Measurements from ENCODE around the gene MSL3. TPM values are rescaled to one million over a fixed set of nuclear protein-coding genes. Genes with fewer than 3 reads are reported as not detected.

MSL3 gene
- total RNA-seq: 10 to 100 TPM; 22.6 to 35.9 (median 25.2) TPM

GRCh38 chrX:11757719-11758399 lies at the start of gene MSL3:
MSL3 (plus strand) TSS chrX:11758237; CDS start chrX:11758264, 27 bp downstream.
- TF ChIP-seq, protein P1, sequence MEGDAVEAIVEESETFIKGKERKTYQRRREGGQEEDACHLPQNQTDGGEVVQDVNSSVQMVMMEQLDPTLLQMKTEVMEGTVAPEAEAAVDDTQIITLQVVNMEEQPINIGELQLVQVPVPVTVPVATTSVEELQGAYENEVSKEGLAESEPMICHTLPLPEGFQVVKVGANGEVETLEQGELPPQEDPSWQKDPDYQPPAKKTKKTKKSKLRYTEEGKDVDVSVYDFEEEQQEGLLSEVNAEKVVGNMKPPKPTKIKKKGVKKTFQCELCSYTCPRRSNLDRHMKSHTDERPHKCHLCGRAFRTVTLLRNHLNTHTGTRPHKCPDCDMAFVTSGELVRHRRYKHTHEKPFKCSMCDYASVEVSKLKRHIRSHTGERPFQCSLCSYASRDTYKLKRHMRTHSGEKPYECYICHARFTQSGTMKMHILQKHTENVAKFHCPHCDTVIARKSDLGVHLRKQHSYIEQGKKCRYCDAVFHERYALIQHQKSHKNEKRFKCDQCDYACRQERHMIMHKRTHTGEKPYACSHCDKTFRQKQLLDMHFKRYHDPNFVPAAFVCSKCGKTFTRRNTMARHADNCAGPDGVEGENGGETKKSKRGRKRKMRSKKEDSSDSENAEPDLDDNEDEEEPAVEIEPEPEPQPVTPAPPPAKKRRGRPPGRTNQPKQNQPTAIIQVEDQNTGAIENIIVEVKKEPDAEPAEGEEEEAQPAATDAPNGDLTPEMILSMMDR (IDR thresholded peaks at IDR 0.05; ENCODE audit: low read depth): no peak

DNA sequence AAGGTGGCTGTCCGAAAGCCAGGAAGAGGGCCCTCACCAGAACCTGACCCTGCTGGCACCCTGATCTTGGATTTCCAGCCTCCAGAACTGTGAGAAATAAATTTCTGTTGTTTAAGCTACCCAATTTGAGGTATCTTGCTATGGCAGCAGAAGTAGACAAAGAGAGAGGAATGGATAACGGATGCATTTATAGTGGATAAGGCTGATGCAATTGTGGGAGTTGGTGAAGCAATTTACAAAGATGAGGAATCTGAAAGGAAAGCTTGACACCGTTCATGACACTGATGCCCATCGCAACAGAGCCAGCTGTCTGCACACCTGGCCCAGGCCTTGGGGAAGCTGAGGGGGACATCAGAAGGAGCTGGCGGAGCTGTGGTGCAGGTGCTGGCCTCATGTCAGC lies 35.7 kb upstream of the MSL3 start:
- TF ChIP-seq, protein P1 (IDR thresholded peaks at IDR 0.05; ENCODE audit: low read depth): no peak

DNA sequence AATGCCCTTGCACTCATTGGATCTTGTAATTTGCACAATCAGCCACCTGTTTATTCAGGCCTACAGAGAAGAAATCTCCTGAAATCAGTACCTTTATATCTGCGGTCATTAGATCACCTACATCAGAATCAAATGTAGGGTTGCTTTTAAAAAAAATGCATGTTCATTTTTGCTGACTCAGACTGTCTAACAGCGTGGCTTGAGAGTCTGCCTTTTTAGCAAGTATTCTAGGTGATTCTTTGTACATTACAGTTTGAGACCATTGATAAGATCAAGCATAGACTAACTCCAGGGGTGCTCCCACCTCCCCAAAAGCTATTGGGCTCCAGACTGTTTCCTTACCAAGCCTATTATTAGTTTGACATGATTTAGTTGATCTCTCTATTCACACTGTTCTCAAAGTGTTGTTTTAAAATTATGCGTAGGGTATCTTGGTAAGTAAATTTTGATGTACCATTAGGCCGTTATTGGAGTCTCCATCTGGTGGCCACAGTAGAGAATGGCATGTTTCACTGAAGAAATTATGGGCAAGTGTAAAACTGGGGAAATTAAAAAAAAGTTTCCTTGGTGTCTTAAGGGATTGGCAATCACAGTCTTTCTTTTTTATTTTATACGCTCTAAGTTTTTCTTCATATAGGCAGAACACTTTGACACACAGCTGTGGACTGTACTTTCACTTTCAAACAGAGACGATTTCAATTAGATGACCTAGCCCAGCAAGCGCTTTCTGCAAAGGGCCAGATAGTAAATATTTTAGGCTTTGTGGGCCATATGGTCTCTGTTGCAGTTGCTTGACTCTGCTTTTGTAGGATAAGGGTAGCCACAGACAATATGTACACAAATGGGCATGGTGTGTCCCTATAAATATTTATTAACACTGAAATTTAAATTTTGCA lies 33.7 kb upstream of the MSL3 start:
- TF ChIP-seq, protein P1 (IDR thresholded peaks at IDR 0.05; ENCODE audit: low read depth): no peak

- TF ChIP-seq, protein P1 (IDR thresholded peaks at IDR 0.05; ENCODE audit: low read depth): no peak
Measured at GRCh38 chrX:11725631-11726442, 32.2 kb upstream of the MSL3 start.

GRCh38 chrX:11728556-11728955 lies 29.5 kb upstream of the MSL3 start:
- TF ChIP-seq, protein P1 (IDR thresholded peaks at IDR 0.05; ENCODE audit: low read depth): no peak

DNA sequence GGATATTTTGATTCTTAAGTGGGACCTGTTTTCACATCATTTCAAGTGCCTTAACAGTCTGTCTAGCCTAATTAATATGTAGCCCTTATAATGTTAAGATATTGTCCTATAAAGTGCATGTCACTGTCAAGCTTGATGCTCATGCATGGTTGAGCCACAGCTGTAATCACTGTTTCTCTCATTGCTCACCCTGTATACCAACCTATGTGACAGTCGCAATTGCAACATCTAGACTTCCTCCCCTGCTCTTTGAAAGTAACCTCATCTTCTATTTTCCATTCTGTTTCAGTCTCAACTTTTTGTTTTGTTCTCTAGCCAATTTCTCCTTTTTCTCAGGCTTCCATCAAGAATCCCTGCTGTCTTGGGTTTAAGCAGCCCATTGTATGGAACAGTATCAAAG lies 24.4 kb upstream of the MSL3 start:
- TF ChIP-seq, protein P1 (IDR thresholded peaks at IDR 0.05; ENCODE audit: low read depth): no peak

Data from subcutaneous adipose tissue (tissue), 4 donors.